ENCODE data around the gene PPIA. TPM values are rescaled to one million over a fixed set of nuclear protein-coding genes. Genes with fewer than 3 reads are reported as not detected.
A peak's percentile ranks its signal among the peaks of the same experiment; 100 is the strongest.

PPIA gene
- total RNA-seq, 1 donor from 2014 or later, result 1,265 TPM

- no peaks in the 10 kb centered on the region for H3K27me3 Mint-ChIP-seq (ENCODE audit: unreplicated experiment)
- DNase-seq (ENCODE audit: extremely low spot score, unreplicated experiment), result no peak
- H3K4me1 Mint-ChIP-seq (ENCODE audit: unreplicated experiment), result peaks cover 11% of the 10 kb centered on the region
- peaks cover 3% of the 10 kb centered on the region for H3K36me3 Mint-ChIP-seq (ENCODE audit: unreplicated experiment)
- peaks cover 9% of the 10 kb centered on the region for H3K9me3 Mint-ChIP-seq (ENCODE audit: unreplicated experiment)
- no peak overlapping the region for H3K27ac Mint-ChIP-seq (ENCODE audit: unreplicated experiment)
- TF ChIP-seq CTCF (IDR thresholded peaks at IDR 0.05), result no peak
- no peak overlapping the region for H3K4me3 Mint-ChIP-seq (ENCODE audit: unreplicated experiment)
These were observed 9.4 kb upstream of the PPIA start for GRCh38 chr7:44787041-44787440.

GRCh38 chr7:44787762-44788161, 8.7 kb upstream of the PPIA start:
- no peak overlapping the region for H3K4me3 Mint-ChIP-seq (ENCODE audit: unreplicated experiment)
- H3K9me3 Mint-ChIP-seq (ENCODE audit: unreplicated experiment), result peaks cover 4% of the 10 kb centered on the region
- no peak overlapping the region for H3K27ac Mint-ChIP-seq (ENCODE audit: unreplicated experiment)
- H3K27me3 Mint-ChIP-seq (ENCODE audit: unreplicated experiment), result no peaks in the 10 kb centered on the region
- peaks cover 3% of the 10 kb centered on the region for H3K36me3 Mint-ChIP-seq (ENCODE audit: unreplicated experiment)
- DNase-seq (ENCODE audit: extremely low spot score, unreplicated experiment), result no peak
- TF ChIP-seq CTCF (IDR thresholded peaks at IDR 0.05), result no peak
- H3K4me1 Mint-ChIP-seq (ENCODE audit: unreplicated experiment), result peaks cover 11% of the 10 kb centered on the region

DNA sequence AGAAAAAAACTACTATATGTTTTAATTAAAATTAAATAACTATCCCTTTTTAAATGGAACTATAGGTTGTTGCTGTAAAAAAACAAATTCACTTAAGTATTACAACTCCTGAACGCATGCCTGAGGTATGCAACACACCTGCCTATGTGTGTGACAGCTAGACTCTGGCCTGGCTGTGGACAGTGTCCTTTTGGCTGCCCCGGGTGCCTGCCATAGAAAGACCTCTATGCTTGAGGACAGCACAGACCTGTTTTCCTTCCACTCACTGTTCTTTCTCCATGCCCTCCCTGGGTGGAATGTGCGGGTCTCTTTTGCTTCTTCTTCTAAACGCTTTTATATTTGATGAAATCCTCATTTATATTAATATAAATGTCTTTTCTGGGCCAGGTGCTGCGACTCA, 6.5 kb upstream of the PPIA start:
- H3K4me3 Mint-ChIP-seq (ENCODE audit: unreplicated experiment), result no peak overlapping the region
- DNase-seq (ENCODE audit: extremely low spot score, unreplicated experiment), result no peak
- H3K27ac Mint-ChIP-seq (ENCODE audit: unreplicated experiment), result no peak overlapping the region
- TF ChIP-seq CTCF (IDR thresholded peaks at IDR 0.05), result no peak
- H3K36me3 Mint-ChIP-seq (ENCODE audit: unreplicated experiment), result no peaks in the 10 kb centered on the region
- H3K9me3 Mint-ChIP-seq (ENCODE audit: unreplicated experiment), result no peaks in the 10 kb centered on the region
- peaks cover 22% of the 10 kb centered on the region for H3K4me1 Mint-ChIP-seq (ENCODE audit: unreplicated experiment)
- H3K27me3 Mint-ChIP-seq (ENCODE audit: unreplicated experiment), result no peaks in the 10 kb centered on the region

DNA sequence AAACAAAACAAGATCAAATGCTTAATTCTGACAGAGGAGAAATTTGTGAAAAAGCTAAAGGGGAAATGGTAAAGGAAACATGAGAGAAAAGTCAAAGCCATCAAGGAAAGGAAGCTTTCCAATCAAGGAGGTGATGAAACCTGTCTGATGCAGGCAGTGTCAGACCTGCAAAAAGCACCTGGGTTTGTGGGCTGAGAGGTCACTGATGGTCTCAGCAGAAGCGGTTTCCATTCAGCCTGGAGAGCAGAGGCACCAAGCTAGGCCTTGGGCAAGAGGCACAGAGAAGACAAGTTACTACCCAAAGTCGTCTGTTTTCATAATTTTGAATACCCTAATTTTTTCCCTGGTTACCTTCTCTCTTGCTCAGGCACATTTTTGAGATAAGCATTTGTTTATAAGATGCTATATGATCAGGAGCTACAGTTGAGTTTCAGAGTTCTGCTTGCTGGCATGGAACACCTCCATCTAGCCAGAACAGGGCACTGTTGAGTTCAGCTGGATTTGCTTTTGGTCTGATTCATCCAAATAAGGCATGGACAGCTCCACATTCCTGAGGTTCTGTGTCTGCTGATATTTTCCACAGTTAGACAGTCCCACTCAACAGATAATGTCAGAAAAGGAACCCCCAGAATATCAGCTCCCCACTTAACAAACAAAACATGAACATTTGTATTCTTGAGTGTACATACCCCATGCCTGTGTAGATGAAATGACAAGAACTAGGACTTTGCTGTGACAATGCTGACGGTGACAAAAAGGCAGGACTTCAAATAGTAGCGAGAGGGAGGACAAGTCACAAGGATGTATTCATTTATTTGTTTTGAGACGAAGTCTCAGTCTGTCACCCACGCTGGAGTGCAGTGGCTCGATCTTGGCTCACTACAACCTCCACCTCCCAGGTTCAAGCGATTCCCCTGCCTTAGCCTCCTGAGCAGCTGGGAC, 4.9 kb upstream of the PPIA start:
- Mint-ChIP-seq H3K4me3 (ENCODE audit: unreplicated experiment) (no peak overlapping the region), H3K27ac (ENCODE audit: unreplicated experiment) (peak overlapping the region; percentile 59), H3K9me3 (ENCODE audit: unreplicated experiment) (no peaks in the 10 kb centered on the region), H3K36me3 (ENCODE audit: unreplicated experiment) (no peaks in the 10 kb centered on the region), H3K4me1 (ENCODE audit: unreplicated experiment) (peaks cover 27% of the 10 kb centered on the region), H3K27me3 (ENCODE audit: unreplicated experiment) (no peaks in the 10 kb centered on the region)
- peak; percentile 33 for TF ChIP-seq CTCF (IDR thresholded peaks at IDR 0.05)
- DNase-seq (ENCODE audit: extremely low spot score, unreplicated experiment), result no peak

GRCh38 chr7:44793919-44794318, 2.6 kb upstream of the PPIA start:
- DNase-seq (ENCODE audit: extremely low spot score, unreplicated experiment), result no peak
- Mint-ChIP-seq H3K4me3 (ENCODE audit: unreplicated experiment) (peak overlapping the region; percentile 6), H3K36me3 (ENCODE audit: unreplicated experiment) (peaks cover 1% of the 10 kb centered on the region), H3K27me3 (ENCODE audit: unreplicated experiment) (no peaks in the 10 kb centered on the region), H3K4me1 (ENCODE audit: unreplicated experiment) (peaks cover 40% of the 10 kb centered on the region), H3K9me3 (ENCODE audit: unreplicated experiment) (no peaks in the 10 kb centered on the region), H3K27ac (ENCODE audit: unreplicated experiment) (peak overlapping the region; percentile 84)
- TF ChIP-seq CTCF (IDR thresholded peaks at IDR 0.05), result no peak

Measured in osteocyte (in vitro differentiated cells).